Measurements from ENCODE around the gene FARS2.
A peak's percentile ranks its signal among the peaks of the same experiment; 100 is the strongest.

Gene FARS2

DNA sequence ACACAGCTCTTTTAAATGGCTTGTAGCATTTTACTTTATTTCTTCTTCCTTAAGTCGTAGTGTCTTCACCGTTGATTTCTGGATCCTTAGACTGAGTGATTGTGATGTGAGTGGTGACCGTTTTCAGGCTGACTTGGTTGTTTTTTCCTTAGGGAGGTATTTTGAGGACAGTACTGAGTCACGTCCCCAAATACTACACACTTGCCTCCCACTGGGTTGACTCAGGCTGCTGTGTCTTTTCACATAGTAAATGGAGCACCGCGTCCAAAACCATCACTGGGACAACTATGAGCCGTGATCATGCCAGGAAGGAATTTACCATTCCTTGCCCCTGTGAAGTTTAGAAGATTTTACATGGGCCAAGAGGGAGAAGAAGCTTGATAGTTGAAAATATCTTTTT is 174.1 kb downstream of the FARS2 start:
- DNase-seq, result no peak

DNA sequence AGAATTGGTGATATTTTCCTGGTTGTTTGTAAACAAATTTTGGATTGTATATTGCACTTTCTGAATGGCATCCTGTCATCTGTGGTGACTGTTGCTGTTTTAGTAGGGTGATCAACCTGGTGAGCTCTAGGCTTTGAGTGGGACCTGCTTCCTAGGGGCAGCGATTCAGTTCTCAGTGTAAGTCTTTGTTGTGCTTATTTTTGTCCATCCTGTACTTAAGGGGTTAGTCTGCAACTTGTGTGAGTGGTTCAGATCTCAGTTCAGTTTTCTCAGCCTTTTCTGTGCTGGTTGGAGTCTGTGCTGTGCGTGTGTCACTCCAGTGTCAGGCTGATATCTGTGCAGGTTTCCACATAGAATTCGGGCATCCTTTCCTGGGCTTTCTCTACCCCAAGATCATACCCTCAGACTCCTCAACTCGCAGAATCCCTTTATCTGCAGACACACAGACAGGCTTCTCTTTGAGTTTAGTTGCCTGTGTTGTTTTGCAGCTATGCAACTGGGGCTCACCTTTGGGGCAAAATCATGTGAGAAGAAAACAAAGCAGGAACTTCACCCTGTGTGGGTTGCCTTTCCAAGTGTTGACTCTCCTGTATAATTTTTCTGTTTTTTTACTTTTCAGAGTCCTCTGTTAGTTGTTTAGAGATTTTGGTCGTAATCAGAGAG is 177.7 kb downstream of the FARS2 start:
- DNase-seq, result no peak

DNA sequence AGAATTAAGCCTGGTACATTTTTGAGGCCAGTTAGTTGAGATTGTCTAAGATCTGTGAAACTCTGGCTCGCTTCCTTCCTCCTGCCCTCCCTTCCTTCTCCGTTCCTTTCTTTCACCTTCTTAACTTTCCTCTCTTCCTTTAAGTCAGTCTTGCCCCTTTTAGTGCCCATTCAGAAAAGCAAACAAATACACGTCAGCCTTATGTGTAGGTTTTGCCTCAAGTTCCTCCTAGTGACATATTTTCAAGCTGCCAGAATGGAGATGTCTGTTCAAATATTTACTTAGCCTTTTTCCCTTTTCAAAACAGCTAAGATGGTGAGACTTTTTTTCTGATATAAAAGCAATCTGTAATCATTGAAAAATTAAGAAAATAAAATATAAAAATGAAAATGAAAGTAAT is 178.4 kb downstream of the FARS2 start:
- DNase-seq, result no peak

DNA sequence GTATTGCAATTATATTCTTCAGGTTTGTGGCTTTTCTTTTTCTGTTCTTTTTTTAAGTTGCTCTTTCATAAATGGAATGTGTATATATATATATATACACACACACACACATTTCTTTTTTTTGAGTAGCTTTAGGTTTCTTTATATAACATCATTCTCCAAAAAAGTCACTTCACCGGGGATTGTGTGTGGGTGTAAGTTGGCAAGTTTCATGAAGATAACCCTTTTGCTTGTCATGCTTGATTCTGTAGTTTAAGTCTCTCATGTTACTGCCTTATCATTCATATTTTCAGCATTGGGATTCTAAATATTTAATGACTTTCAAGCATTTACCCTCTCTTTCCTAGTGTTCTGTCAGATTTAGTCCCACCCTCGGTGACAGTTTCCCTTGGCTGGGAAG is 181.0 kb downstream of the FARS2 start:
- DNase-seq, result no peak

DNA sequence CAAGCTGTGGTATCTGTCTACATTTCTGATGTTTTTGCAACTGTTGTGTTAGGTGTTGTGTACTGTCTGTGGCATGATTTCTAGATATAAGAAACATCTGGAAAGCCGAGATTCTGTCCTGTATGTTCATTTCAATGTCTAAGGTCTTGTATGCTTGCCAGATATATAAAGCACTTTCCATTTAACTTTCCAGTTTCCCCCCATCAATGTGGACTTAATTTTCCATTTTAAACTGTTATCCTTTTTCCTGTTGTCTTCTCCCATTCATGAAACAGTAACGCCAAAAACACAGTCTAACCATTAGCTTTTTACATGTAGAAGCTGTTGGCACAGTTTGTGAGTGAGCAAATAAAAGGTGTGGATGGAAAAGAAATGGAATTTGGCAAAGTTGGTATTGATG is 181.6 kb downstream of the FARS2 start:
- no peak for DNase-seq

DNA sequence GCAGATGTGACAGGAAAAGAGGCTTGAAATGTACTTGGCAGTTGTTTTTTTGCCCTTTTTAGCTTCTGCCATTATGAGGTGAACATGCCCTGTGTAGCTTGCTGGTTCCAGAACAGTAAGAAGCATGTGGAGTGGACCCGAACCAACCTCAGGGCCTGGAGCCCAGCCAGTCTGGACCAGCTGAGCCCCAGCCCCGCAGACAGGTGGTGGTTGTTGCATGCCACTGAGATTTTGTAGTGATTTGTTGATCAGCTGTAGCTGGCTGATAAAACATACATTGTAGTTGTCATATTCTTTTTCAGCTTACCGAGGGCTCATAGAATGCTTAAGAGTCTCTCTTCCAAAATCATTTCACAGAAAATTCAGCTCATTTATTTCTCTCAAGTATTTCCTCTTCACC is 182.2 kb downstream of the FARS2 start:
- no peak for DNase-seq

DNA sequence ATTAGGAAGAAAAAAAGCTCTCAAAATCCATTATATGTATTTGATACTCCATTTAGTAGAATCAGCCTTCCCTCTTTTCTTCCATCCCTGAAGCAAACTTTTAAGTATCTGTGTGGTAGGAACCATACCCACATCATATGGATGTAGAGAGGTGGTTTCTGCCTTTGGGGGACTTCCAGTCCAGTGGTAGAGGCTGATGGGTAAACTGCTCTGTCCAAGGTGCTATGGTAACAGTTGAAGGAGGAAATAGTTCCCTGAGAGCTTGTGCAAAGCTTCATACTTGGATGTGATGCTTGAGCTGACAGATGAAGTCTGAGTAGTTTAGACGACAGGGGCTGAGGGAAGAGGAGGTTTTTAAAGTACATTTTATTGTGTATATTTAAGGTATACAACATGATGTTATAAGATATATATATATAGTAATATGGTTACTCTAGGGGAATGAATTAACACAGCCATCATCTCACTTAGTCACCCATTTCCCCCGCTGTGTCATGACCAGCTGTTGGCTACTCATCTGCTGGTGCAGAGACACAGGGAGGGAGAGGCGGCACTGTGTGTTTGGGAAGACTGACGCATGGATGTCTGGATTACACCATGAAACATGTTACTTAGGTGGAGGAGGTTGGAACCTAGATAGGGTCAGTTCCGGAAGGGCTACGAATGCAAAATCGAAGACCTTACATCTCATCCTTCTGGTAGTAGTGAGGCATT is 185.2 kb downstream of the FARS2 start:
- no peak for DNase-seq

DNA sequence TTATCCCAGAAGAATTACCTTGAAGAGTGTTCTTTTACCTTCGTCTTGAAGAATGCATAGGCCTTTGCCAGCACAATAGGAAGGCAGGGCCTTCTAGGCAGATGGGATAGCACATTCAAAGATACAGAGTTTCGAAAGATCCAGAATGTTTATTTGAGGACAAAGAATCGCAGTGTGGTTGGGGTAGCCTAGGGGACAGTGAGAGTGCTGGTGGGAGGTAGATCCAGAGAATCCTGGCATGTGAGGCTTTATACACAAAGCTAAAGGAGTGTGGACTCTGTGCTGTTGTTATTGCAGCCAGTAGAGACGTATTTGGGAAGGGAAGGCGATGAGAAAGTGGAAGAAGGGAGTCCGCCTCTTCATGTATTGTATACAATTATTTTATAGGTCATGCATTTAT is 186.6 kb downstream of the FARS2 start:
- DNase-seq, result no peak

DNA sequence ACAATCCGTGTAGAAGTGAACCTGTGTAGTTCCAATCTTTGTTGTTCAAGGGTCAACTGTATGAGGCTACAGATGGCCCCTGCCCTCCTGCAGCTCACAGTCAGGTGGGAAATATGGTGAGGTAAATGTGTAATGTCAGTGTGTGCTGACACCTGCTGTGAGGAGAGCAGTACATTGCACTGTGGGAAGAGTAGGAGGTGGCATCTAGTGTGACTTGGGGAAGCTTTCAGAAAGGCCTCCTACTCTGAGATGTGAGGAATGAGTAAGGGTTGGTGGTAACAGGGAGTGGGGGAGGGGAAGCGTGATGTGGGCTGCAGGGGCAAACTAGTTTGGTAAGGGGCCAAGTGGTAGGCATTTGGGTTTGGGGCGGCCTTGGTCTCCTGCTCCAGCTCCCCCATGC is 188.8 kb downstream of the FARS2 start:
- no peak for DNase-seq

DNA sequence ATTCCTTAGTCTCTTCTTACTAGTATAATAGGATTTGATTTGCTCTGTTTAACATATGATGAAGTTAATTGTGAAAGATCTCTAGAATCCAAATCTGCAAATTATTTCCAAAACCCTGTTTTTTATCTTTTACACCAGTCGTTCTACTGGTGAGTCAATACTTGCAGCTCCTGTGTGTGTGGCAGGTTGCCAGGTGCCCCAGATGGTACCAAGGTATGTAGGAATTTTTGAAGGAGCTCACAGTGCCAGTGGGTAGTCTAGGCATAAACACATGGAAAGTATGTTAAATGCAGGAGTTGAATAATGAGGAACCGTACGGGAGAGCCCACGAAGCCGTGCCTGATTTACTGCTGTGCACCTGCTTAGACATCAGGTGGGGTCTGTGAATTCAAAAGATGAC is 192.2 kb downstream of the FARS2 start:
- DNase-seq, result no peak

DNA sequence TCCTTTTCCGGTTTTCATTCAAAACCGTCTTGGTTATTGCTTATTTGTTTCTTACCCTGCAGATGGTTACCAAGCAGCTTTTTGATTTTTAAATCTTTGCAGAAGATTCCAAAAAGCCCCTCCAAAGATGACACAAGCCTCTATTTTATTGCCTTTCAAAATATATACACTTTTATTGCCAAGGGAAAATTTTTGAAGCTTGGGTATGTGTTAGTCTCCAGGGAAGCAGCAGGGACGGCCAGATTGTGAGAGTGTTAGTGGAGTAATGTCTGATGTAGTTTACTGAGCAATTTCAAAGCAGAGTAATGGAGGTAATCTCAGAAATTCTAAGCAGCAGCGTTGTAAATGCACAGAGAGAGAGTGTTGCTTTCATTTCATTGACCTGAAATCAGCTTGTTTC is 193.8 kb downstream of the FARS2 start:
- DNase-seq, result no peak

DNA sequence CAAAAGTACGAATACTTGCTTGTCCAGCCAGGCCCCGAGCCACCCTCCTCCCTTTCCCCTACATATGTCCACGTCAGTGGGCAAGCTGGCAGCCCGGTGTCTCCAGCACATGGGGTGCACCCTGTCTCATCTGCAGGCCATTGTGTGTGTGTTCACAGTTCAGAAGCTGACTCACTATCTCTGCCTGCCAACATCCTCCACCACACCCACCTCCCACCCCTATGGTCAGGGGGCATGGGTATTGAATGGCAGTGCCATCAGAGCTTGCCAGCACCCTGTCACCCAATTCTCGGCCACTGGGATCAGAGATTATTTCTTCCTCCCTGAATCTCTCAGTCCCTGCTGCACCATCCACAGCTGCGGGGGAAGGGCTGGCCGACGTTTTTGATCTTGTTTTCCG is 195.7 kb downstream of the FARS2 start:
- no peak for DNase-seq

DNA sequence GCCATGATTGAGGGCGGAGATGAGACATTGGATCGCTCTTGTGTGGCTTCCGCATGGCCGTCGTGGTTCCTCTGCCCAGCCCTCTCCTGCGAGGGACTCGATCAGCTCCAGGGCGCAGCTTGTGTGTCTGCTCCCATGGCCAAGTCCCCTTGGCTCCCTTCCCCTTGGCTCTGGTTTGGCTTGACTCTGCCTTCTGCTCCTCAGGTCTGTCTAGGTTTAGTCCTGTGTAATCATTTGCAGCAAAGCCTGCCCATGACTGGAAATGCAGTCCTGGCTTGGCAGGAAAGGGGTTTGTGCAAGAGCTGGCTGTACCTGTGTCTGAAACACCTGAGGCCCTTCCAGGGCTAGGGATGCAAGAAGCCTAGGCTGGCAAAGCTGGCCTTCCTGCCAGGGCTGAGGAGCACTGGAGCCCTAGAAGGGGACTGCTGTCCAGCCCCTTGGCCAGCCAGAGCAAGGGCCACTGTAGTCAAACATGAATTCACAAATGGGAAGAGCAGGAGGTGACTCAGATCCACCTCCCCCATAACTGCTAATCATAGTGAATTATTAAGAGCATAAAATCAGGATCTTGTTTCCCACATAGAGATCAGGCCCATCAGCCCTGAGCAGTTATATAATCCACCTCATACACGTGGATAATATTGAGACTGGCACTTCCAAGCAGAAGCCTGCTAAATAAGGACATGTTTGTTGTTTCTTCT is 196.8 kb downstream of the FARS2 start:
- peak; percentile 68 for DNase-seq

DNA sequence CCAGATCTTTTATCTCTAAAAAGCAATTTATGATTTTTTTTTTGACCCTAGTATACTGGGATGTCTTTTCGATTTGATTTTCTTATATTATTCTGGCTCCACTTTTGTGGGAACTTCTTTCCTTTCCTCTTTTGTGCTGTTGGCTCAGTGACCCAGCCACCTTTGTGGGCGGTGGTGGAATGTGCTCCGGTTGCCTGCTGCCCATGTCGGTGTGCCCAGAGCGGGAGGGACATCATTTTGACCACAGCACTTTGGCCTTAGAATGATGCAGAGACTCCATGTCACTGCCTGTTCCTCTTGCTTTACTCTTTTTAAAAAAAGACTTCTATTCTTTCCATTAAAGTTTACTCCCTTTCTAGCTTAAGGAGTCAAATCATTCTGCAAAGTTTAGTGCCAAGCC is 198.0 kb downstream of the FARS2 start:
- DNase-seq, result no peak

DNA sequence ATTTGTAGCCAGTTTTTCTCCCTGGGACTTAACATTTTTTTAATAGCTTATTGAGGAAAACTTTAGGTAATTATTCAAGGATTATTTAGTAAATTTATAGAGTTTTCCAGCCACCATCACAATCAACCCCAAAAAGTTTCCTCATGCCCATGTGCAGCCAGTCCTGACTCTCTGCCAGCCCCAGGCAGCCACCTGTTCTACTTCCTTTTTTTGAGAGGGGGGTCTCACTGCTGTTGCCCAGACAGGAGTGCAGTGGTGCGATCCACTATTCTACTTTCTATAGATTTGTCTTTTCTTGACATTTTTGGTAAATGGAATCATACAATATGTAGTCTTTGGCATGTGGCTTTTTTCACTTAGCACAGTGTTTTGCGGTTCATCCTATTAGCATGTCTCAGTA is 200.1 kb downstream of the FARS2 start:
- no peak for DNase-seq

DNA sequence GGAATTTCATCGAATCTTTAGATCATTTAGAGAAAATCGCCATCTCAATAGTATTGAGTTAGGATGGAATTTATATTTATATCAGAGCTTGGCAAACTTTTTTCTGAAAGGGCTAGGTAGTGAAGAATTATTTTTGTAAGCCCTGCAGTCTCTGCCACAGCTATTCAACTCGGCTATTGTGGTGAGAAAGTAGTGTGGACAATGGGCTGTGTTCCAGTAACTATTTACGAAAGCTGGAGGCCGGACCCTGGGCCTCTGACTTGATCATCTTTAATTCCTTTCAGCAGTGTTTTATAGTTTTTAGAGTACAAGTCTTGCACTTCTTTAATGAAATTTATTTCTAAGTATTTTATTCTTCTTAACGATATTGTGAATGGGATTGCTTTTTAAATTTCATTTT is 201.5 kb downstream of the FARS2 start:
- no peak for DNase-seq

DNA sequence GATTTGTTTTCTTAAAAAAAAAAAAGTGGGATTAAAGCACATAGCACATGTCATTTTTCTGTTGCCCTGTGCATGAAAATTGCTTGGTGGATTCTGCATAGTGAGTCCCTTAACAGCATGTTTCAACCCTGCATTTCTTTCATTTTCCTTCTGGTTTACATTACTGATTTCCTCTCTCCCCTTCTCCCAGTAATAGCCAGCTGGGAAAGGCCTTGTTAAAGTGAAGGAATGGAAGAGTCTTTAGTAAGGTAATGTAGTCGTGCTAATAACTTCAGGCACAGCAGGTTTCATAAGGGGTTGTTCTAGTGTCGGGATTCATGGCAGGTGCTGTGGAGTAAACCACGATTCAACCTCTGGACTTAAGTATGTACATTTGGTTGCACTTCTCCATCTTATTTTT is 202.4 kb downstream of the FARS2 start:
- no peak for DNase-seq

DNA sequence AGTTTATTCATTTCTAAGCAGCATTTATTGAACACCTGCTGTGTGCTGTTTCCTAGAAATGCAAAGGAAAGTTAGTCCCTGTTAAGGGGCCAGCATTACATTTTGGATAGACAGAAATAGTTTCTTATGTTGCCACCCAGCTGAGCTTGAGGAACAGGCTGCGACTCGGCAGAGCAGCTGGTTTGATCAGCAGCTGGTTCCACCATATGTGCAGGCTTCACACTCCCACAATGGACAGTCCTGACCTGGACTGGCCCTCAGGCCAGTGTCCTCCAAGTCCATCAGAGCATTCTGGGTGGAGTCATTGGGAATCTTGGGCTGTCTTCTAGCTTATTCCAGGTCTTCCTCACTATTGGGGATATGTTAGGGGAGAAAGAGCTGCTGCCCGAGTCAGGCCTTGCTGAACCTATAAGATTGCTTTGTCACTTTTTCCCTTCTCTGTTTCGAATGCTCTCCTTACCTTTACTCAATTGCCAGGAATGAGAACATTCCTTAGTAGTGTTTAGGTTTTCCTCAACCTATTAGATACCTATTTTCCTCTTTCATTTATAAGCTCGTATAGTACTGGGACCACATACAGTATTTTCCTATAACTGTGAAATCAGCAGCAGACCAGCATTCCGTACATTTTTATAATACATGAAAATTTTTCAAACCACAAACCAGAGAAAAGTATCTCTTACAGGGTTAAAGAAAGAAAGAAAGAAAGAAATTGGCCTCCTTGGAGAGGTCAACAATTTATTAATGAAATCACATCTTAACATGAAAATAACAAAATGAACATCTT is 203.0 kb downstream of the FARS2 start:
- no peak for DNase-seq

DNA sequence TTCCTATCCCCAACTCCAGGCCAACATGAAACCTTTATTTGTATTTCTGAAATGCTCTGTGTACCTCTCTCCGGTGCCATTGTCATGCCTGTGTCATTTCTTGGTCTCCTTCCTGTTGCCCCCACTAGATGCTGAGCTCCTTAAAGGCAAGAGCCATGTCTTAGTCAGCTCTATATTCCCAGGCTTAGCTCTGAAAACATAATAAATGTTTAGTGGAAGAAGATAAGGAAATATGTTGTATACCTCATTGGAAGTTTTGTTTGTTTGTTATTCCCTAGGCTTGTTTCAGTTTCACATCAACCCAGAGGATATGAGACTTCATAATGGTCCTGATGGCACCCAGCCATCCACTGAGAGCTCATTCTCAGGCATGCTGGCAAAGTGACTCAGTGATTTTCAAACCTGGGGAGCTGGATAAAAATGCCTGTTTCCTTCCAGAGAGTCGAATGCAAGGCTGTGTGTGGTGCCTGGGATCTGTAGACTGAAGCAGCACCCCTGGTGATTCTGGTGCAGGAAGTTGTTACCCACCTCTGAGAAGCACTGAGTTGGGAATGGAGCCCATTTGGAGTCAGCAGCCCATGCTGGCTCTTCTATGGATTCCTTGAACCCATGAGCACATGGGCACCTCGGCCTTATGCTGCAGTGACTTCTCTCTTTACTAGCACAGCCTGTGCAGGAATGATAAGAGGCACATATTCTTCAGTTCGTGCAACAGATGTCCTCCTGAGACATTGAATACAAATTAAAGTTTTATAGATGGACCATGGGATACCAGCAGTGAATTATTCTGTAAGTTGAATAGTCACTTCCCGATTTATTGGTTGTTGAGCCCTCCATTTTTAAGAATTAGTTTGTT is 205.2 kb downstream of the FARS2 start:
- no peak for DNase-seq

DNA sequence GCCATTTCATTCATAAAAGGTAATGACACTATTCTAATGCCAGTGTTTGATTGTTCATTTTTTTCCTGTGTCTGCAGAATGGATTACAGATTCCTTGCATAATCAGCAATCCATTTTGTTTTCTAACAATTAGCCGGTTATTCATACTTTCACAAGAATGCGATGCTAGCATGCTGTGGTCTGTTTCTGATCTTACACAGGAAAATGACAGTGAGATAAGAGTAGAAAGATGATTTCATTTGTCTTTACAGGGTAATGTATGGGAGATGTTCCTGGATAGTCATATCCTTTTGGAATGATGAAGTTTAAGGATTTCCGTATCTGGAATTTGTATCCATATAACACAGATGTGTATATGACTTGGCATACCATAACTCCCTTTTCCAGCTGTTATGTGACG is 207.3 kb downstream of the FARS2 start:
- no peak for DNase-seq

DNA sequence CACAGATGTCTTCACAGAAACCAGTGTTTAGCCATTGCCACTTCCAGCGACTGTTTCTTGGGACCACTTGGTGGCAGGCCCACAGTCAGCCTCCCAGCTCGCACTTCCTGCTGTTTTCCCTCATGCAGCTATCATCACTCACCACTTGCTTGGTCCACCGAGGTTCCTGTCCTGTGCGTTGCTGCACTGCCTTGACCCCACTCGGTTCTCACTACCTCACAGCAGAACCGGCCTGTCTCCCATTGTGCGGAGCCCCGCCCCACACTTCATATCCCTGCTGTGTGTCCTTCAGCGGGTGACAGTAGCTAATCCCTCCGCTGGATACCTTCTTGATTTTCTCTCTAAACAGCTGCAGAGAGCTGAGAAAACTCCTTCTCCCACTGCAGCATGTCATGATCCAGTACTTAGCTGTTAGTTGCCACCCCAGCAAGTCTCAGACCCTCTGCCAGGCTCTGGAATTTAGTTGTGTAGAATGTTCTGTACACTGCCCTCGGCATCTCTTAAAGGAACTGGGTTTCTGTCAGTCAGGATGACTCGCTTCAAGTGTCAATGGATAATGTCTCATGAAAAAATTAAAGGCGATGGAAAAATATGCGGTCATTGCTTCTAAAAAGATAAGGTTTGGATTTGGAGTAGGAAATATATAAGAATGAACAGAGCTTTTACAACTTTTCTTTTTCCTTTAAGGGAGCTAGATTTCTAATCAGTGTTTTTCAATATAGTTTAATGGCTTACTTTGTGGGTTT is 208.0 kb downstream of the FARS2 start:
- DNase-seq, result no peak

DNA sequence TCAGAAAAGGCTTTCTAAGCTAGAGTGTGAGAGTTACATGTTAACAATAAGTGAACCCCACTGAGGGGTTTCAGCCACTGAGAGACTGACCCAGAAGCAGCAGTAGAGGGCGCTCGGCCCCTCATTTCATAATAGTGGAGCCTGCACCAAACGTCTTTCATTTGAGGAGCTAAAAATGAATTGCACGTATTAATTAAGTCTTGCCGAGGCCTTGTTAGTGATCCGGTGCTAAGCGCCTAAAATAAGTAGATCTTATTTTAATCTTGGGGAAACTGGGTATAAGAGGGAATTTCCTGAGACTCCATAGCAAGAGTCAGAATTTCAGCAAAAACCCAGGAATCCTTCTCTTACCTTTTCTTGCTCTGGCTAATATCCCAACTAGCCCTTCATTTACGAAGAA is 209.7 kb downstream of the FARS2 start:
- DNase-seq, result peak; percentile 77
